ENCODE measurements around the gene N4BP2L2. TPM values are rescaled to one million over a fixed set of nuclear protein-coding genes. Genes with fewer than 3 reads are reported as not detected.

The N4BP2L2 gene
- total RNA-seq, 1 experiment from 2014 or later: 42.5 TPM

- no peak overlapping the region for H3K4me3 ChIP-seq (ENCODE audit: insufficient read depth, low read depth, low read length)
- H3K27me3 ChIP-seq (ENCODE audit: control insufficient read depth, insufficient read depth, low read length): no peaks in the 10 kb centered on the region
- no peak for DNase-seq
- no peaks in the 10 kb centered on the region for H3K36me3 ChIP-seq (replicated peaks; ENCODE audit: control insufficient read depth, insufficient read depth, low read length)
These were observed 37.5 kb downstream of the N4BP2L2 start for GRCh38 chr13:32501064-32501463.

GRCh38 chr13:32499538-32500210, 38.9 kb downstream of the N4BP2L2 start:
- H3K36me3 ChIP-seq (replicated peaks; ENCODE audit: control insufficient read depth, insufficient read depth, low read length): no peaks in the 10 kb centered on the region
- no peaks in the 10 kb centered on the region for H3K27me3 ChIP-seq (ENCODE audit: control insufficient read depth, insufficient read depth, low read length)
- H3K4me3 ChIP-seq (ENCODE audit: insufficient read depth, low read depth, low read length): no peak overlapping the region
- DNase-seq: no peak

- Histone ChIP-seq H3K27me3 (ENCODE audit: control insufficient read depth, insufficient read depth, low read length) (no peaks in the 10 kb centered on the region), H3K36me3 (replicated peaks; ENCODE audit: control insufficient read depth, insufficient read depth, low read length) (no peaks in the 10 kb centered on the region), H3K4me3 (ENCODE audit: insufficient read depth, low read depth, low read length) (no peak overlapping the region)
- DNase-seq: no peak
These were observed 41.0 kb downstream of the N4BP2L2 start for GRCh38 chr13:32497589-32497988.

GRCh38 chr13:32496599-32497160, 41.9 kb downstream of the N4BP2L2 start:
- no peaks in the 10 kb centered on the region for H3K36me3 ChIP-seq (replicated peaks; ENCODE audit: control insufficient read depth, insufficient read depth, low read length)
- no peak overlapping the region for H3K4me3 ChIP-seq (ENCODE audit: insufficient read depth, low read depth, low read length)
- no peaks in the 10 kb centered on the region for H3K27me3 ChIP-seq (ENCODE audit: control insufficient read depth, insufficient read depth, low read length)
- no peak for DNase-seq

- H3K4me3 ChIP-seq (ENCODE audit: insufficient read depth, low read depth, low read length): no peak overlapping the region
- no peaks in the 10 kb centered on the region for H3K27me3 ChIP-seq (ENCODE audit: control insufficient read depth, insufficient read depth, low read length)
- no peaks in the 10 kb centered on the region for H3K36me3 ChIP-seq (replicated peaks; ENCODE audit: control insufficient read depth, insufficient read depth, low read length)
- DNase-seq: no peak
These were observed 42.8 kb downstream of the N4BP2L2 start for GRCh38 chr13:32495841-32496240.

GRCh38 chr13:32495429-32495828, 43.2 kb downstream of the N4BP2L2 start:
- DNase-seq: no peak
- H3K4me3 ChIP-seq (ENCODE audit: insufficient read depth, low read depth, low read length): no peak overlapping the region

GRCh38 chr13:32491028-32491427, 47.6 kb downstream of the N4BP2L2 start:
- no peaks in the 10 kb centered on the region for H3K27me3 ChIP-seq (ENCODE audit: control insufficient read depth, insufficient read depth, low read length)
- no peaks in the 10 kb centered on the region for H3K36me3 ChIP-seq (replicated peaks; ENCODE audit: control insufficient read depth, insufficient read depth, low read length)
- H3K4me3 ChIP-seq (ENCODE audit: insufficient read depth, low read depth, low read length): no peak overlapping the region
- DNase-seq: no peak

More at GRCh38 chr13:32495429-32495828, 43.2 kb downstream of the N4BP2L2 start:
- H3K27me3 ChIP-seq (ENCODE audit: control insufficient read depth, insufficient read depth, low read length): no peaks in the 10 kb centered on the region
- no peaks in the 10 kb centered on the region for H3K36me3 ChIP-seq (replicated peaks; ENCODE audit: control insufficient read depth, insufficient read depth, low read length)

GRCh38 chr13:32476892-32477291, 61.7 kb downstream of the N4BP2L2 start:
- Histone ChIP-seq H3K4me3 (ENCODE audit: insufficient read depth, low read depth, low read length) (no peak overlapping the region), H3K27me3 (ENCODE audit: control insufficient read depth, insufficient read depth, low read length) (no peaks in the 10 kb centered on the region)

GRCh38 chr13:32476021-32476731, 62.4 kb downstream of the N4BP2L2 start:
- no peak for DNase-seq
- Histone ChIP-seq H3K36me3 (replicated peaks; ENCODE audit: control insufficient read depth, insufficient read depth, low read length) (no peaks in the 10 kb centered on the region), H3K27me3 (ENCODE audit: control insufficient read depth, insufficient read depth, low read length) (no peaks in the 10 kb centered on the region), H3K4me3 (ENCODE audit: insufficient read depth, low read depth, low read length) (no peak overlapping the region)

More at GRCh38 chr13:32476892-32477291, 61.7 kb downstream of the N4BP2L2 start:
- no peak for DNase-seq
- no peaks in the 10 kb centered on the region for H3K36me3 ChIP-seq (replicated peaks; ENCODE audit: control insufficient read depth, insufficient read depth, low read length)

GRCh38 chr13:32474999-32475792, 63.4 kb downstream of the N4BP2L2 start:
- no peak overlapping the region for H3K4me3 ChIP-seq (ENCODE audit: insufficient read depth, low read depth, low read length)
- no peaks in the 10 kb centered on the region for H3K27me3 ChIP-seq (ENCODE audit: control insufficient read depth, insufficient read depth, low read length)
- DNase-seq: no peak
- H3K36me3 ChIP-seq (replicated peaks; ENCODE audit: control insufficient read depth, insufficient read depth, low read length): no peaks in the 10 kb centered on the region

GRCh38 chr13:32473650-32474049, 64.9 kb downstream of the N4BP2L2 start:
- no peaks in the 10 kb centered on the region for H3K27me3 ChIP-seq (ENCODE audit: control insufficient read depth, insufficient read depth, low read length)
- DNase-seq: no peak
- H3K36me3 ChIP-seq (replicated peaks; ENCODE audit: control insufficient read depth, insufficient read depth, low read length): no peaks in the 10 kb centered on the region
- no peak overlapping the region for H3K4me3 ChIP-seq (ENCODE audit: insufficient read depth, low read depth, low read length)

- H3K36me3 ChIP-seq (replicated peaks; ENCODE audit: control insufficient read depth, insufficient read depth, low read length): no peaks in the 10 kb centered on the region
- no peak overlapping the region for H3K4me3 ChIP-seq (ENCODE audit: insufficient read depth, low read depth, low read length)
- DNase-seq: no peak
- H3K27me3 ChIP-seq (ENCODE audit: control insufficient read depth, insufficient read depth, low read length): no peaks in the 10 kb centered on the region
These were observed 66.4 kb downstream of the N4BP2L2 start for GRCh38 chr13:32472194-32472621.

- DNase-seq: no peak
- no peaks in the 10 kb centered on the region for H3K27me3 ChIP-seq (ENCODE audit: control insufficient read depth, insufficient read depth, low read length)
- H3K4me3 ChIP-seq (ENCODE audit: insufficient read depth, low read depth, low read length): no peak overlapping the region
- H3K36me3 ChIP-seq (replicated peaks; ENCODE audit: control insufficient read depth, insufficient read depth, low read length): no peaks in the 10 kb centered on the region
These were observed 67.2 kb downstream of the N4BP2L2 start for GRCh38 chr13:32471187-32471922.

Measured in H7 (cell line).